Dendritic cell treated with granulocyte-macrophage colony-stimulating factor and Interleukin-4, amounts not matched to agents 40 ng/mL and 50 ng/mL, for 4 days (primary cell): ENCODE measurements around the gene ZNF276.
"Not testable (repeated sequence)": the region's sequence is repeated elsewhere in the genome, so short reads cannot be mapped to it uniquely, and the experiment has no call there.

Source experiments
- H3K27ac Mint-ChIP-seq: one replicate; pipeline ENCODE4 v1.8.0; 2022; ENCODE audit warnings: mild to moderate bottlenecking, mixed read lengths
- H3K27me3 Mint-ChIP-seq: one replicate; pipeline ENCODE4 v1.8.0; 2022; ENCODE audit warnings: mild to moderate bottlenecking, mixed read lengths
- H3K36me3 Mint-ChIP-seq: one replicate; pipeline ENCODE4 v1.8.0; 2022; ENCODE audit warnings: low read depth, mixed read lengths
- H3K4me1 Mint-ChIP-seq: one replicate; pipeline ENCODE4 v1.8.0; 2022; ENCODE audit warnings: low read depth, mixed read lengths
- H3K4me3 Mint-ChIP-seq: one replicate; pipeline ENCODE4 v1.8.0; 2022; ENCODE audit warnings: mild to moderate bottlenecking, moderate library complexity, mixed read lengths
- H3K9me3 Mint-ChIP-seq: one replicate; pipeline ENCODE4 v1.8.0; 2022; ENCODE audit warnings: mixed read lengths
- intact Hi-C: fragments of 100-400 bp; cut with micrococcal nuclease; formaldehyde crosslinking; loops from one replicate; pipeline ENCODE4 v1.15.0; 2022

Gene ZNF276

DNA sequence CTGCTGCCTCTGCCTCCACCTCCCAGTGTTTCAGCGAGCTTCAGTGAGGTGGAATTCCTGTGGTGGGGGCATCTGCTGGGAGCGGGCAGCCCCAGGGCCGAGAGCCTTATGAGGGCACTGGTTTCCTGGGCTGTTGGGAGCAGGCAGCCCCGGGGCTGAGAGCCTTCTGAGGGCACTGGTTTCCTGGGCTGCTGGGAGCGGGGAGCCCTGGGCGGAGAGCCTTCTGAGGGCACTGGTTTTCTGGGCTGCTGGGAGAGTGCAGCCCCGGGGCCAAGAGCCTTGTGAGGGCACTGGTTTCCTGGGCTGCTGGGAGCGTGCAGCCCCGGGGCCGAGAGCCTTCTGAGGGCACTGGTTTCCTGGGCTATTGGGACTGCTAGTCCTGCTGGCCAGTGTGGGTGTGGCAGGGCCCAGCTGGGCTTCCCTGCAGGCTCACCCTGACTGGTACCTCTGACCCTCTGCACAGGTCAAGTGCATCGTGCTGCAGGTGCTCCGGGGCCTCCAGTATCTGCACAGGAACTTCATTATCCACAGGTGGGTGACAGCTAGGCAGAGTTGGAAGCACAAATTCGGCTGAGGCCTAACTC is 29.3 kb upstream of the ZNF276 start:
- no peaks in the 10 kb centered on the region for H3K27me3 Mint-ChIP-seq
- no peak overlapping the region for H3K27ac Mint-ChIP-seq

DNA sequence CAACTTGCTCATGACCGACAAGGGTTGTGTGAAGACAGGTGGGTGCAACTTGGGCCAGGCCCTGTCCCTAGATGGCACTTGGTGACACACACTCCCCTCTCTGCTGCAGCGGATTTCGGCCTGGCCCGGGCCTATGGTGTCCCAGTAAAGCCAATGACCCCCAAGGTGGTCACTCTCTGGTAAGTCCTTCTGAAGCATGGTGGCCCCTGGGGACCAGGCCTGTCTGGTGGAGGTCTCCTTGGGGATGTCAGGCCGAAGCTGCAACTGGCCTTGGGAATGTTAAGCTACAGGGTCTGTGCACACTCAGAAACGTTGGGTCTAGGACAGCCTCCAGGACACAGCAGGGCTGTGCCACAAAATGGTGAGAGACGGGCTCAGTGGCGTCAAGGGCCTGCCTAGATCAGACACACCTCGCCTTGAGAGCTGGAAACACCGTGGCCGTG is 28.0 kb upstream of the ZNF276 start:
- Mint-ChIP-seq H3K4me3 (no peak overlapping the region), H3K27ac (no peak overlapping the region), H3K27me3 (no peaks in the 10 kb centered on the region), H3K36me3 (peaks cover 94% of the 10 kb centered on the region), H3K4me1 (peaks cover 14% of the 10 kb centered on the region), H3K9me3 (no peaks in the 10 kb centered on the region)
- intact Hi-C loops = no loop called here

More for the DNA sequence above, 29.3 kb upstream of the ZNF276 start:
- H3K4me1 Mint-ChIP-seq = peaks cover 22% of the 10 kb centered on the region
- no peaks in the 10 kb centered on the region for H3K9me3 Mint-ChIP-seq
- peaks cover 81% of the 10 kb centered on the region for H3K36me3 Mint-ChIP-seq
- intact Hi-C loops = no loop called here
- no peak overlapping the region for H3K4me3 Mint-ChIP-seq

DNA sequence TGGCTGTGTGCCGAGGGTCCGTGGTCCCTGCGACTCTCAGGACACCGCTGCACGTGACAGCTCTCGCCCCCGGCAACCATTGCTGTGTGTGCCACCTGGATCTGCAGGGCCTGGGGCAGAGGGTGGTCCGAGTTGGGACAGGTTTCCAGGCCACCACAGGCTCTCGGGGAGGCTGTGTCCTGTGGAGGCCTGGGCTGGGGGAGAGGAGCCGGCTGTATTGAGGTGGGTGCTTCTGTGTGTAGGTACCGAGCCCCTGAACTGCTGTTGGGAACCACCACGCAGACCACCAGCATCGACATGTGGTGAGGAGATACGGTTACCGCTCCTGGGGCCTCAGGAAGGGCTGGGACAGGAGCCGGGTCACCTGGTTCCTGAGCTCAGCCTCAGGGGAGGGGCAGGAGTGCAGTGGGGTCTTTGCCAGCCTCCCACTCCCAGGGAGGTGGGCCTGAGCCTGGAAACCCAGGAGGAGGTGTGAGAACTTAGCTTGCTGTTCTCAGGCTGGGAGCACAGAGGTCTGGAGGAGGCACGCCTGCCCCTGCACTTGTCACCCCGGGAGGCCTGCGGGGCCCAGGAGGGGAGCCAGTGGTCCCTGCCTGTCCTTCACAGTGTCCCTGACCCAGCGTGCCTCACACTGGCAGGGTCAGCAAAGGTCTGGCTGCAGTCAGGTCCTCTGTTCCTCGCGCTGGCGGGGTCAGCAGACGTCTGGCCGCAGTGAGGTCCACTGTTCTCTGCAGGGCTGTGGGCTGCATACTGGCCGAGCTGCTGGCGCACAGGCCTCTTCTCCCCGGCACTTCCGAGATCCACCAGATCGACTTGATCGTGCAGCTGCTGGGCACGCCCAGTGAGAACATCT is 27.2 kb upstream of the ZNF276 start:
- no peak overlapping the region for H3K4me3 Mint-ChIP-seq
- peaks cover 14% of the 10 kb centered on the region for H3K4me1 Mint-ChIP-seq
- no peak overlapping the region for H3K27ac Mint-ChIP-seq
- intact Hi-C loops = no loop called here
- no peaks in the 10 kb centered on the region for H3K9me3 Mint-ChIP-seq
- no peaks in the 10 kb centered on the region for H3K27me3 Mint-ChIP-seq
- H3K36me3 Mint-ChIP-seq = peaks cover 97% of the 10 kb centered on the region

DNA sequence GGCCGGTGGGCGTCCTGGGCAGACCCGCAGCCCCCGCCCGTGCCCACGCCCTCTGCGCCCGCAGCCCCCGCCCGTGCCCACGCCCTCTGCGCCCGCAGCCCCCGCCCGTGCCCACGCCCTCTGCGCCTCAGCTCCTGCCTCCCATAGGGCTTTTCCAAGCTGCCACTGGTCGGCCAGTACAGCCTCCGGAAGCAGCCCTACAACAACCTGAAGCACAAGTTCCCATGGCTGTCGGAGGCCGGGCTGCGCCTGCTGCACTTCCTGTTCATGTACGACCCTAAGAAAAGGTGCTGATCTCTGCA is 26.6 kb upstream of the ZNF276 start:
- intact Hi-C loops = not testable (repeated sequence)

DNA sequence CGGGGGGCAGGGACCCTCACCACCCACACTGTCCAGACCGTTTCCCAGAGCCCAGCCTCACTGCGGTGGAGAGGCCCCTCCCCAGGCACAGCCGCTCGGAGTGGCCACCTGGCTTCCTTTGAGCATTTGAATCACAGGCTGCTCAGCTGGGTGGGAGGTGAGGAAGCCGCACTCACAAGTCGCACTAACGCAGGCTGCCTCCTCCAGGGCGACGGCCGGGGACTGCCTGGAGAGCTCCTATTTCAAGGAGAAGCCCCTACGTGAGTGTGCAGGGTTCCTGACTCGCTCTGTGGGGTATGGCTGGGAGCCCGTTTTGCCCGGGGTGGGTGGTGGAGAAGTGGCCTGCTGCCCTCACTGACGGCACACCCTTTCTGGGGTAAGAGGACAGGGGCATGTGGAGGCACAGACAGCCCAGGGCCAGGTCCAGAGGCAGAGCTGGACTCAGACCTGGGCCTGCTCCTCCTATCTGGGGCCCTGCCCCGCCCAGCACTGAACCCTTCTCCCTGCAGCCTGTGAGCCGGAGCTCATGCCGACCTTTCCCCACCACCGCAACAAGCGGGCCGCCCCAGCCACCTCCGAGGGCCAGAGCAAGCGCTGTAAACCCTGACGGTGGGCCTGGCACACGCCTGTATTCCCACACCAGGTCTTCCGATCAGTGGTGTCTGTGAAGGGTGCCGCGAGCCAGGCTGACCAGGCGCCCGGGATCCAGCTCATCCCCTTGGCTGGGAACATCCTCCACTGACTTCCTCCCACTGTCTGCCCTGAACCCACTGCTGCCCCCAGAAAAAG is 26.1 kb upstream of the ZNF276 start:
- H3K27me3 Mint-ChIP-seq = no peaks in the 10 kb centered on the region
- peaks cover 20% of the 10 kb centered on the region for H3K4me1 Mint-ChIP-seq
- peaks cover 89% of the 10 kb centered on the region for H3K36me3 Mint-ChIP-seq
- no peak overlapping the region for H3K27ac Mint-ChIP-seq
- H3K4me3 Mint-ChIP-seq = no peak overlapping the region
- intact Hi-C loops = no loop called here
- H3K9me3 Mint-ChIP-seq = no peaks in the 10 kb centered on the region

More for the DNA sequence above, 26.6 kb upstream of the ZNF276 start:
- H3K9me3 Mint-ChIP-seq, H3K27ac Mint-ChIP-seq, H3K27me3 Mint-ChIP-seq, H3K4me3 Mint-ChIP-seq: not testable (repeated sequence)
- Mint-ChIP-seq H3K4me1 (peaks cover 15% of the 10 kb centered on the region), H3K36me3 (peaks cover 94% of the 10 kb centered on the region)

DNA sequence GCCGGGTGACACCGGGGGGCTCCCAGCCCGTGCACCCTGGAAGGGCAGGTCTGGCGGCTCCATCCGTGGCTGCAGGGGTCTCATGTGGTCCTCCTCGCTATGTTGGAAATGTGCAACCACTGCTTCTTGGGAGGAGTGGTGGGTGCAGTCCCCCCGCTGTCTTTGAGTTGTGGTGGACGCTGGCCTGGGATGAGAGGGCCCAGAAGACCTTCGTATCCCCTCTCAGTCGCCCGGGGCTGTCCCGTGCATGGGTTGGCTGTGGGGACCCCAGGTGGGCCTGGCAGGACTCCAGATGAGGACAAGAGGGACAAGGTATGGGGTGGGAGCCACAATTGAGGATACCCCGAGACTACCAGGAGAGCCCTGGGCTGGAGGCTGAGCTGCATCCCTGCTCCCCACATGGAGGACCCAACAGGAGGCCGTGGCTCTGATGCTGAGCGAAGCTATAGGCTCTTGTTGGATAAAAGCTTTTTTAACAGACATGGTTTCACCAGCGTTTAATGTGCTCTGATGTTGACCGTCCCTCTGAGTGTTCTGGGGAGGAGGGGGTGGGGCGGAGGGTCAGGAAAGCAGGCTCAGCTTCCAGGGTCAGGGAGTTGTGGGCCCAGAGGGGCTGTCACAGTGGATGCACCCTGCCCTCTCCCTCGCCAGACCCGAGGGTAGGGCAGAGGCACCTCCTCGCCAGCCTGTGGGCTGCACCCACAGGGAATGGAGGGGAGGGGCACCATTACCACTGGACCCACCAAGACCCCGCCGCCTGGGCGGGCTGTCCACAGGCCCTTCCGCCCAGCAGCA is 25.3 kb upstream of the ZNF276 start:
- Mint-ChIP-seq H3K36me3 (peaks cover 81% of the 10 kb centered on the region), H3K27me3 (no peaks in the 10 kb centered on the region), H3K27ac (no peak overlapping the region), H3K9me3 (no peaks in the 10 kb centered on the region), H3K4me1 (peaks cover 27% of the 10 kb centered on the region), H3K4me3 (no peak overlapping the region)
- intact Hi-C loops = no loop called here

DNA sequence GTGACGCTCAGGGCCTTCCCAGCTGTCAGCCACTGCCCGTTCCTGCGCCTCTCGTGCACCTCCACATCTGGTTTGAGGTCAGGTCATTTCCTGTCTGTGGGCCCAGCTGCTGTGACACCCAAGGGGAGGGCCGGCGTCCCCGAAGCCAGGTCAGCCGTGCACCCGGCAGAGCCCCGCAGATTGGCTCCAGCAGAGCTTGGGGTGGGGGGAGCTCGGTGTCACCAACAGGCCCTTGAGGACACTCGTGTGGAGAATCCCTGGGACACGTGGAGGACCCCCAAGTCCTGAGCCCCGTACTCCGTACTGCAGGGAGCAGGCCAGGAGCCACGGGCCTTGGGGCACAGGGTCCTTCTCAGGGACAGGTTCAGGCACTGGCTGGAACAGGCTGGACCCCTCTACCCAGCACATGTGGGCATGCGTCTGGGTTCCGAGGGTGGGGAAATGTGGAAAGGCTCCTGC is 24.6 kb upstream of the ZNF276 start:
- Mint-ChIP-seq H3K9me3 (no peaks in the 10 kb centered on the region), H3K27ac (no peak overlapping the region), H3K4me1 (peaks cover 27% of the 10 kb centered on the region), H3K36me3 (peaks cover 74% of the 10 kb centered on the region), H3K4me3 (no peak overlapping the region), H3K27me3 (no peaks in the 10 kb centered on the region)
- intact Hi-C loops = no loop called here

DNA sequence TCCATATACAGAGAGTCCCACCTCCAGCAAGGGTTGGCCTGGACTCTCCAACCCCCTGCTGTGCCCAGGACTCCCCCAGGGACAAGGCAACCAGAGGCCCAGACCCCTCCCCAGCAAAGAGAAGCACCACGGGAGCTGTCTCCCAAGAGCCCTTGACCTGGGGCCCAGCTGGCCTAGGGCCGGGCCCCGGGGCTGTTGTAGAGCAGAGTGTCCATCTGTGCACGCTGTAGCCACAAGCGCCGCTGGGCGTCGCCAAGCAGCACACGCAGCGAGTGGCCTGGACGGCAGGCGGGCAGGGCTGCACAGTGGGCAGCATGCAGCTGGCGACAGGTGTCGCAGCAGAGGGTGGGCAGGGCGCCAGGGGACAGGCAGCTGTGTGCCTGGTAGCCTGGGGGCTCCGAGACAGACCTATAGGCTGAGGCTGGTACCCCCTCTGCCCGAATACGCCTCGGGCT is 24.1 kb upstream of the ZNF276 start:
- intact Hi-C loops = no loop called here
- Mint-ChIP-seq H3K4me3 (no peak overlapping the region), H3K4me1 (peaks cover 27% of the 10 kb centered on the region), H3K9me3 (no peaks in the 10 kb centered on the region), H3K27me3 (no peaks in the 10 kb centered on the region), H3K27ac (no peak overlapping the region), H3K36me3 (peaks cover 70% of the 10 kb centered on the region)

DNA sequence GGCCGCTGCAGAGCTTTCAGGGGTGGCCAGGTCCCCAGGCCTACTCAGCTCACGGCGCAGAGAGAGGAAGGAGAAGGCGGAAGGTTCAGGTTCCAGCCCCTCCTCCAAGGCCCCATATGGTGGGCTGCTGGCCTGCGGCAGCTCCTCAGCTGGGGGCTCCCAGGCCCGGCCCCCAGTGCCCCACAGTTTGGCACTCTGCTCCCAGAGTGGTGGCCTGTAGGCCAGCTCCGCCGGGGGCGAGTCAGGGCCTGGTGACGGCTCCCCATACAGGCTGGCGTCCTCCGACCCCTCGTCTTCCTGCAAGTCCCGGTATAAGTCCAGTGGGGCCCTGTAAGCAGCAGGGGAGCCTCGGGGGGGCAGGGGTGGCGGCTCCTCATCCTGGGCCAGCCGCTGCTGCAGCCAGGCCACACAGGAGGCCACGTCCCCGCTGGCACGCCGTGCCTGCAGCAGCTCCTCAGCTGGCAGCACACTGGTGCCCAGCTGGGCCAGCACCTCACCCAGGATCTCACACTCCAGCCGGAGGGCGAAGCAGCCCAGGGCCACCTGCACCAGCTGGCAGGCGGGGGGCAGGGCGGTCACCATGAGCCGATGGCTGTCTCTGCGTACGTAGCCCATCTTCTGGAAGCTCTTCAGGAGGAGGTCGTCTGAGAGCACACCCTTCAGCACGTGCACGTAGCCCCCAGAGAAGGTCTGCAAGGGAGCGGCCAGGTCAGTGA is 23.6 kb upstream of the ZNF276 start:
- Mint-ChIP-seq H3K36me3 (peaks cover 64% of the 10 kb centered on the region), H3K9me3 (no peaks in the 10 kb centered on the region), H3K27me3 (peaks cover 4% of the 10 kb centered on the region), H3K4me1 (peaks cover 27% of the 10 kb centered on the region), H3K4me3 (no peak overlapping the region), H3K27ac (no peak overlapping the region)
- intact Hi-C loops = no loop called here

DNA sequence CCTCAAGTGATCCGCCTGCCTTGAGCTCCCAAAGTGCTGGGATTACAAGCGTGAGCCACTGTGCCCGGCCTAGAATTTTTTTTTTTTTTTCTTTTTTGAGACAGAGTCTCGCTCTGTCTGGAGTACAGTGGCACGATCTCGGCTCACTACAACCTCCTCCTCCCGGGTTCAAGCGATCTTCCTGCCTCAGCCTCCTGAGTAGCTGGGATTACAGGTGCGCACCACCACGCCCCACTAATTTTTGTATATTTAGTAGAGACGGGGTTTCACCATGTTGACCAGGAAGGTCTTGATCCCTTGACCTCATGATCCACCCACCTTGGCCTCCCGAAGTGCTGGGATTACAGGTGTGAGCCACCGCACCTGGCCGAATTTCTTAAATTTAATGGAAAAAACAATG is 22.6 kb upstream of the ZNF276 start:
- H3K36me3 Mint-ChIP-seq = peaks cover 54% of the 10 kb centered on the region
- H3K27ac Mint-ChIP-seq, H3K4me3 Mint-ChIP-seq, intact Hi-C loops, H3K9me3 Mint-ChIP-seq, H3K27me3 Mint-ChIP-seq: not testable (repeated sequence)
- H3K4me1 Mint-ChIP-seq = peaks cover 27% of the 10 kb centered on the region

DNA sequence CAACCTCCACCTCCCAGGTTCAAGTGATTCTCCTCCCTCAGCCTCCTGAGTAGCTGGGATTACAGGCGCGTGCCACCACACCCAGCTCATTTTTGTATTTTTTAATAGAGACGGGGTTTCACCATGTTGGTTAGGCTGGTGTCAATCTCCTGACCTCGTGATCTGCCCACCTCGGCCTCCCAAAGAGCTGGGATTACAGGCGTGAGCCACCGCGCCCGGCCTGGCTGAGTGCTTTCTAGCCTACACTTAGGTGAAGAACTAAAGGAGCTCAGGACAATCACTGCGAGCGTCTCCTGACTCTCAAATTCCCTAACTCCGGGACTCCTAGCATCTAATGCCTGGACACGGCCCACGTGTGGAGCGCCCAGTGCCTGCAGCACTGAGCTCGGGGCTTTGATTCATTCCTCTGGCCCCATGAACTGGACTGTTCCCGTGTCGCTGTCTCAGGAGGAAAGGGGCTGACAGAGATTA is 21.7 kb upstream of the ZNF276 start:
- Mint-ChIP-seq H3K4me3 (peak overlapping the region; percentile 78), H3K36me3 (peaks cover 45% of the 10 kb centered on the region)

DNA sequence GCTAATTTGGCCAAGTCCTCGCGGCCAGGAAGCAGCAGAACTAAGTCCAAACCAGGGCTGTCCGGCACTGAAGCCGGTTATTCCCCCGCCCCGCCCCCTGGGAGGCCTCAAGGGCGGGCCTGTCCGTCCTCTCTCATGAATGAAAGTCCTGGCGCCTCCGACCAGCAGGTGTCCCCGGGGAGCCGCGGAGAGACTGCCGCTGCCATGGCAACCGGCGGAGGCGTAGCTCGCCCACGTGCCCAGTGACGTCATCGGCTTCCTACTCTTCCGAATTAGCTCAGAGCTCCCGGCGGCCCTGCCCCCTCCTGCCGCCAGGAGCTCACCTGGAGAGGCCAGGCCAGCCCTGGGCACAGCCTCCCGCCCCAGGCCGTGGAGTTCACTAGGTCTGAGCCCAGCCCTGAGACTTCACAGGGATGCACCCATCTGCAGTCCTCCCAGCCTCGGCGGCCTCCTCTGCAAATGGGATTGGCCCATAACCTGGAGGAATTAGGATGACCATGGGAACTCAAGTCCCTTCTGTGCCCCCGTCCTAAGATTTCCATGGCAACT is 21.2 kb upstream of the ZNF276 start:
- Mint-ChIP-seq H3K27me3 (peaks cover 14% of the 10 kb centered on the region), H3K36me3 (peaks cover 40% of the 10 kb centered on the region), H3K9me3 (no peaks in the 10 kb centered on the region), H3K4me3 (peak overlapping the region; percentile 78), H3K27ac (peak overlapping the region; percentile 73), H3K4me1 (peaks cover 30% of the 10 kb centered on the region)
- intact Hi-C loops = loop anchor here (1.0 to 2.0 kb wide), 2 partner anchors 93 to 161 kb away; no protein-coding TSS in a partner anchor

More for the DNA sequence above, 21.7 kb upstream of the ZNF276 start:
- Mint-ChIP-seq H3K27ac (peak overlapping the region; percentile 73), H3K4me1 (peaks cover 27% of the 10 kb centered on the region)
- not testable (repeated sequence) for H3K27me3 Mint-ChIP-seq, H3K9me3 Mint-ChIP-seq
- intact Hi-C loops = loop anchor here (1.0 to 2.0 kb wide), 2 partner anchors 94 to 161 kb away; no protein-coding TSS in a partner anchor
